C4-2B (cell line): ENCODE data around the gene IGF2R.

Source experiments
- H3K27ac ChIP-seq: fragments of 450-650 bp; 2 replicates; pipeline ENCODE4 v1.5.1; 2017
- CTCF ChIP-seq: fragments of 450-650 bp; conservative IDR thresholded peaks from 2 replicates; pipeline ENCODE4 v1.5.1; 2017; ENCODE audit warnings: mild to moderate bottlenecking
- ZFX ChIP-seq: fragments of 450-650 bp; IDR thresholded peaks from 2 replicates; pipeline ENCODE4 v1.6.1; 2017

Gene IGF2R

DNA sequence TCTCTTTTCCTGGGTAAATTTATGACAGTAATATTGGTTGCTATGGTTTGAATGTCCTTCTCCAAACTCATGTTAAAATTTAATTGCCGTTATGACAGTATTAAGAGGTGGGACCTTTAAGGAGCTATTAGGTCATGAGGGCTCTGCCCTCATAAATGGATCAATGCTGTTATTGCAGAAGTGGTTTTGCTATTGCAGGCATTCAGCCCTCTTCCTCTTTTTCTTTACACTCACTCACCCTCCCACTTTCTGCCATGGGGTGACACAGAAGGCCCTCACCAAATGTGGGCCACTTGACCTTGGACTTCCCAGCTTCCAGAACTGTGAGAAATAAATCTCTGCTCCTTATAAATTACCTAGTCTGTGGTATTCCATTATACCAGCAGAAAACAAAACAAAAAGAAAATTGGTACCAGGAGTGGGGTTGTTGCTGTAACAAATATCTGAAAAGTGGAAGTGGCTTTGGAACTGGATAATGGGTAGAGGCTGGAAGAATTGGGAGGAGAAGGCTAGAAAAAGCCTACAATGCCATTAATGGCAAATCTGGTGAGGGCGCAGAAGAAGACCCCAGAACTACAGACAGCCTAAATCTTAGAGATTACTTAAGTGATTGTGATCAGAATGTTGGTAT lies 24.8 kb upstream of the IGF2R start:
- no peak for TF ChIP-seq ZFX
- no peak overlapping the region for H3K27ac ChIP-seq

GRCh38 chr6:159945801-159946392 lies 23.0 kb upstream of the IGF2R start:
- TF ChIP-seq ZFX (no peak), CTCF (no peak)
- H3K27ac ChIP-seq = no peak overlapping the region

GRCh38 chr6:159946912-159947311 lies 22.0 kb upstream of the IGF2R start:
- TF ChIP-seq ZFX (no peak), CTCF (no peak)

DNA sequence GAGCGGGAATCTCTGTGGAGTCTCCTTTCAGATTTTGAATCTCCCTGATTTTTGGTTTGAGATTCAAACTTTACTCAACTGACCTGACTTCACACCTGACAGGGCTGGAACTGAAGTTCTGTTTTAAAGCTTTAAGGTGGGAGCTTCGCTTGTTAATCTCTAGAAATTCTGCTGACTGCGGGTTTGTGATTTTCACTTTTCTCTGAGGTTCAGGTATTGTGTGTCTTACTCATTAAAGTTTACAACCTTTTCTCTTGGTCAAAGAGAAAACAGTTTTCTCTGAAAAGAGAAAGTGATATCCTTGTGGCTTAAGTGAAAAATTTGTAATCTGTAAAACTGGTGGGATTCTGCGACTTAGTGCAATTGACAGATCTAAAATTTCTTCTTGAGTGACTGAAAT lies 20.7 kb upstream of the IGF2R start:
- no peak overlapping the region for H3K27ac ChIP-seq
- TF ChIP-seq CTCF = no peak
- TF ChIP-seq ZFX = no peak

More at GRCh38 chr6:159946912-159947311, 22.0 kb upstream of the IGF2R start:
- H3K27ac ChIP-seq = no peak overlapping the region

- no peak overlapping the region for H3K27ac ChIP-seq
- no peak for TF ChIP-seq ZFX
- TF ChIP-seq CTCF = no peak
Measured at GRCh38 chr6:159951772-159952171, 17.1 kb upstream of the IGF2R start.

- TF ChIP-seq ZFX (no peak), CTCF (no peak)
- H3K27ac ChIP-seq = no peak overlapping the region
Measured at GRCh38 chr6:159952289-159953005, 16.4 kb upstream of the IGF2R start.

GRCh38 chr6:159953091-159953601 lies 15.7 kb upstream of the IGF2R start:
- peak overlapping the region; percentile 13; the same call in 1 of the 2 replicates for H3K27ac ChIP-seq
- TF ChIP-seq CTCF (no peak), ZFX (no peak)
